GM06990 (cell line): ENCODE measurements around the gene C11orf86.
"Not testable (repeated sequence)": the region's sequence is repeated elsewhere in the genome, so short reads cannot be mapped to it uniquely, and the experiment has no call there.

Experiments
- DNase-seq: peaks from one replicate; pipeline ENCODE4 v3.0.0-alpha.2; 2011; ENCODE audit not compliant: insufficient read length; ENCODE audit errors: extremely low read depth
- H3K27me3 ChIP-seq: replicated peaks from 2 replicates; pipeline ENCODE4 v1.6.0; 2011; ENCODE audit warnings: low read length; ENCODE audit not compliant: control insufficient read depth, insufficient read depth
- H3K36me3 ChIP-seq: 2 replicates; pipeline ENCODE4 v1.5.1; 2011; ENCODE audit warnings: low read length; ENCODE audit not compliant: control insufficient read depth, insufficient read depth
- H3K4me3 ChIP-seq: replicated peaks from 2 replicates; pipeline ENCODE4 v1.5.1; 2011; ENCODE audit warnings: low read depth, mild to moderate bottlenecking, control low read depth, low read length
- CTCF ChIP-seq: IDR thresholded peaks from 2 replicates; pipeline ENCODE4 v1.5.1; 2011; ENCODE audit warnings: low read length, control low read depth, mild to moderate bottlenecking, inconsistent platforms; ENCODE audit not compliant: insufficient read depth, poor library complexity, severe bottlenecking

The C11orf86 gene

GRCh38 chr11:67001332-67001731 is 26.2 kb downstream of the C11orf86 start:
- no peaks in the 10 kb centered on the region for H3K27me3 ChIP-seq
- H3K36me3 ChIP-seq: no peaks in the 10 kb centered on the region
- TF ChIP-seq CTCF: no peak
- no peak overlapping the region for H3K4me3 ChIP-seq
- no peak for DNase-seq

- no peaks in the 10 kb centered on the region for H3K27me3 ChIP-seq
- DNase-seq: no peak
- no peak overlapping the region for H3K4me3 ChIP-seq
- no peaks in the 10 kb centered on the region for H3K36me3 ChIP-seq
- TF ChIP-seq CTCF: no peak
These were observed 27.3 kb downstream of the C11orf86 start for GRCh38 chr11:67002297-67002913.

GRCh38 chr11:67002921-67003411 is 27.9 kb downstream of the C11orf86 start:
- no peak for DNase-seq
- Histone ChIP-seq H3K4me3 (no peak overlapping the region), H3K36me3 (no peaks in the 10 kb centered on the region), H3K27me3 (no peaks in the 10 kb centered on the region)
- no peak for TF ChIP-seq CTCF

- not testable (repeated sequence) for DNase-seq, H3K4me3 ChIP-seq, H3K27me3 ChIP-seq, H3K36me3 ChIP-seq
These were observed 30.1 kb downstream of the C11orf86 start for GRCh38 chr11:67005200-67005599.

GRCh38 chr11:67006029-67006884 is 31.2 kb downstream of the C11orf86 start:
- Histone ChIP-seq H3K36me3 (no peaks in the 10 kb centered on the region), H3K4me3 (no peak overlapping the region), H3K27me3 (no peaks in the 10 kb centered on the region)
- DNase-seq: no peak
- no peak for TF ChIP-seq CTCF

GRCh38 chr11:67007126-67007525 is 32.0 kb downstream of the C11orf86 start:
- no peak for TF ChIP-seq CTCF
- no peak for DNase-seq
- no peaks in the 10 kb centered on the region for H3K36me3 ChIP-seq
- no peak overlapping the region for H3K4me3 ChIP-seq
- no peaks in the 10 kb centered on the region for H3K27me3 ChIP-seq
